ENCODE data around the gene PCYT1A.

The PCYT1A gene

DNA sequence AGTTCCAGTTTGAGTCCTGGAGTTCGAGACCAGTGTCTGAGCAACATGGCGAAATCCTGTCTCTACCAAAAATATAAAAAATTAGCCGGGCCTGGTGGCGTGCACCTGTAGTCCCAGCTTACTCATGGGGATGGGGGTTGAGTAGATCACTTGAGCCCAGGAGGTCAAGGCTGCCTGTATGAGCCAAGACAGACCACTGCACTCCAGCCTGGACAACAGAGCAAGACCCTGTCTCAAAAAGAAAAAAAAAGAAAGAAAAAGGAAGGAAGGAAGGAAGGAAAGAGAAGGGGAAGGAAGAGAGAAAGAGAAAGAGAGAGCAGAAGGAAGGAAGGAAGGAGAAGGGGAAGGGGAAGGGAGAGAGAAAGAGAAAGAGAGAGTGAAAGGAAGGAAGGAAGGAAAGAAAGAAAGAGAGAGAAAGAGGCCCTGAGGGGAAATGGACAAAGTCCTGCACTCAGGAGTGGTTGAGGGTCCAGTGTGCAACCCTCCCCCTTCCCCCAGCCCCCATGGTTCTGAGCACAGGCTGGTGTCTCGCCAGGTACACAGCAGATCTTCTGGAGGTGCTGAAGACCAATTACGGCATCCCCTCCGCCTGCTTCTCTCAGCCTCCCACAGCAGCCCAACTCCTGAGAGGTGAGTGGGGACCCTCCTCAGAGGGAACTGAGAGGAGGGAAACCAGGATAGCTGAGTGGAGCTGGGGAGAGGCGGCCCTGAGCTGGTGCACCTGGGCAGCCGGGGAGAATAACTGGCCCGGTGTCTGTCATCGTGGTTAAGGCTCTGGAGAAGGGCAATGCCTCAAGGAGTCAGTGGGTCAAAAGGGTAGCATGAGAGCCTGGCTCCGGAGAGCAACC lies 70.0 kb downstream of the PCYT1A start:
- CTCF ChIA-PET, result no interaction called here

GRCh38 chr3:196216681-196217211 lies 70.8 kb downstream of the PCYT1A start:
- no peak for TF ChIP-seq CTCF (conservative IDR thresholded peaks at IDR 0.05; ENCODE audit: low read depth)
- H3K27ac ChIP-seq, result no peak overlapping the region
- ChIA-PET CTCF (no interaction called here), POLR2A (ENCODE audit: low non-redundant PET) (no interaction called here)
- no peak for DNase-seq (ENCODE audit: low spot score)

More for the DNA sequence above, 70.0 kb downstream of the PCYT1A start:
- DNase-seq (ENCODE audit: low spot score), result no peak
- POLR2A ChIA-PET (ENCODE audit: low non-redundant PET), result no interaction called here
- H3K27ac ChIP-seq, result no peak overlapping the region
- no peak for TF ChIP-seq CTCF (conservative IDR thresholded peaks at IDR 0.05; ENCODE audit: low read depth)

GRCh38 chr3:196216089-196216564 lies 71.4 kb downstream of the PCYT1A start, which contains the start of gene SLC51A:
TSS of gene SLC51A (plus strand) at chr3:196216534. CDS start at chr3:196216713, 179 bp downstream.
- CTCF ChIA-PET, result no interaction called here
- no peak for TF ChIP-seq CTCF (conservative IDR thresholded peaks at IDR 0.05; ENCODE audit: low read depth)
- POLR2A ChIA-PET (ENCODE audit: low non-redundant PET), result no interaction called here
- DNase-seq (ENCODE audit: low spot score), result peak; percentile 22
- no peak within 1 kb of the TSS; the same call in 1 of the 2 replicates for H3K27ac ChIP-seq

DNA sequence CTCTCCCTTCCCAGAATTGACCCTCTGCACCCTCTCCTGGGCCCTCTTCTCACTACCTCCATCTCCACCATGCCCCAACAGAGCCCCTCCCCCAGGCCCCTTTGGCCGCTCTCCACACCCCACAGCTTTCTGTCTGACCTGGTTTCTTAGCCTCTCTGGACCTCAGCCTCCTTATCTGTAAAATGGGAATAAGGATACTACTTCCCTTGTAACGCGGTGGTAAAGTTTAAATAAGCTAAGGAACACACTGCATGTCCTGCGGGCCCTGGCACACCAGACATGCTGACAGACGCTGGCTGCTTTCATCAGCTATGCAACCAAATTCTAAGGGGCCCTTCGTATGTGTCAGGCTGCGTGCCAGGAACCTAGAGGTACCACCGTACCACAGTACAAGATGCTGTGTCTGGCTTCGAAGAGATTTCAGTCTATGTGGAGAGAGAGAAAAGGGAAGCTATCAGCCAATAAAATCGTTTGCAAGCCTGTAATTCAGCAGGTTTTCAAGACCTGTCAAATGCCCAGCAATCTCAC lies 72.0 kb downstream of the PCYT1A start:
- CTCF ChIA-PET, result no interaction called here
- POLR2A ChIA-PET (ENCODE audit: low non-redundant PET), result interaction anchor here (0.5 kb wide), 1 partner anchor 218 kb away, joined by 3 read pairs; no protein-coding TSS in a partner anchor

DNA sequence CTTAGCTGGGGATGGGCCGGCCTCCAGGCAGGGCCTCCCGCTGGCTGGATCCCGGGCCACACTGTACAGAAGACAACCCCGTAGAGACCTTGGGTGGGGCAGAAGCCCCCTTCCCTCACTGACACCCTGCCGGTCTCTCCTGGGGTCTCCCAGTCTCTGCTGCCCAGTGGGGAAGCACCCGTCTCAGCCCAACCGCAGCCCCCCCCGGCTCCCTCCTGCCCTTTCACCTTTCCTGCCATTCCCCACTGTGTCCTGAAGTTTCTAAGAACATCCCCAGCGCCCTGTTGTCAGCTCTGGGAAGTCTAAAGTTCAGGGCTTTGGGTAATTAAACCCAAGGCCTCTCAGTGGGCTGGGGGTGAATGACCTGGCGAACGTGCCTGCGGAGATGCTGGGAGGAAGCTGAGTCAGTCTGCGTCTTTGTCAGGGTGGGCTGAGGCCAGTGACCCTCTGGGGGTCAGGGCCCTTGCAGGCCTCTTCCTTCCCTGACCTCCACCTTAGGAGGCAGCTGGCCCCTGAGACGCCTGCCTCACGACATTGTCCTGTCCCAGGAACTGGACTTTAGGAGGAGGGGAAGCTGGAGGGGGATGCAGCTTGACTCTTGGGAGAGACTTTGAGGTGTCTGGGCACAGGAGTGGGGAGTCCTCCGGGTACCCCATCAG lies 72.6 kb downstream of the PCYT1A start:
- no peak for TF ChIP-seq CTCF (conservative IDR thresholded peaks at IDR 0.05; ENCODE audit: low read depth)
- no peak overlapping the region for H3K27ac ChIP-seq
- POLR2A ChIA-PET (ENCODE audit: low non-redundant PET), result interaction anchor here (0.5 kb wide), 1 partner anchor 218 kb away, joined by 3 read pairs; no protein-coding TSS in a partner anchor
- DNase-seq (ENCODE audit: low spot score), result no peak
- CTCF ChIA-PET, result no interaction called here

More for the DNA sequence above, 72.0 kb downstream of the PCYT1A start:
- TF ChIP-seq CTCF (conservative IDR thresholded peaks at IDR 0.05; ENCODE audit: low read depth), result no peak
- H3K27ac ChIP-seq, result no peak overlapping the region; the same call in 1 of the 2 replicates
- no peak for DNase-seq (ENCODE audit: low spot score)
